GM23338 (cell line): ENCODE measurements around the gene PROSER1. TPM values are rescaled to one million over a fixed set of nuclear protein-coding genes. Genes with fewer than 3 reads are reported as not detected.

Source experiments
- ATAC-seq: fragments of 200-7000 bp; cut with Tn5 transposase; 3 replicates; pipeline ENCODE4 v1.9.1; 2020
- DNase-seq: peaks from one replicate; pipeline ENCODE4 v3.0.0-alpha.2; 2015; ENCODE audit warnings: low spot score
- H2AFZ ChIP-seq: fragments of 200-600 bp; sonication (generic); 2 replicates; pipeline ENCODE4 v1.8.0; 2016; ENCODE audit warnings: antibody characterized with exemption, mild to moderate bottlenecking, moderate library complexity
- H3F3A ChIP-seq: fragments of 200-600 bp; sonication (generic); replicated peaks from 2 replicates; pipeline ENCODE4 v1.8.0; 2017; ENCODE audit warnings: antibody characterized with exemption, mixed run types, low read depth
- H3K27ac ChIP-seq: fragments of 200-600 bp; sonication (generic); 2 replicates; pipeline ENCODE4 v1.6.1; 2016; ENCODE audit warnings: low read depth
- H3K27me3 ChIP-seq: fragments of 200-600 bp; sonication (generic); 2 replicates; pipeline ENCODE4 v1.8.0; 2016; ENCODE audit warnings: mild to moderate bottlenecking, mixed run types, moderate library complexity; ENCODE audit not compliant: insufficient read depth
- H3K36me3 ChIP-seq: fragments of 200-600 bp; sonication (generic); 2 replicates; pipeline ENCODE4 v1.8.0; 2016; ENCODE audit warnings: mild to moderate bottlenecking; ENCODE audit not compliant: insufficient read depth
- H3K4me1 ChIP-seq: fragments of 200-600 bp; sonication (generic); 2 replicates; pipeline ENCODE4 v1.8.0; 2016; ENCODE audit warnings: mild to moderate bottlenecking, moderate library complexity; ENCODE audit not compliant: insufficient read depth
- H3K4me2 ChIP-seq: fragments of 200-600 bp; sonication (generic); 2 replicates; pipeline ENCODE4 v1.7.1; 2017; ENCODE audit warnings: mixed run types
- H3K4me3 ChIP-seq: fragments of 200-600 bp; sonication (generic); 2 replicates; pipeline ENCODE4 v1.6.1; 2016; ENCODE audit warnings: mixed run types
- H3K79me2 ChIP-seq: fragments of 200-600 bp; sonication (generic); replicated peaks from 2 replicates; pipeline ENCODE4 v1.8.0; 2017; ENCODE audit warnings: mild to moderate bottlenecking; ENCODE audit not compliant: insufficient read depth
- H3K9me2 ChIP-seq: fragments of 200-600 bp; sonication (generic); 2 replicates; pipeline ENCODE4 v1.8.0; 2017; ENCODE audit not compliant: insufficient read depth
- H4K20me1 ChIP-seq: fragments of 200-600 bp; sonication (generic); replicated peaks from 2 replicates; pipeline ENCODE4 v1.8.0; 2017; ENCODE audit warnings: mild to moderate bottlenecking; ENCODE audit not compliant: insufficient read depth
- H3K27ac Mint-ChIP-seq: 2 replicates; pipeline ENCODE4 v1.8.0; 2020; ENCODE audit warnings: inconsistent platforms, mild to moderate bottlenecking, moderate library complexity, mixed read lengths
- H3K27me3 Mint-ChIP-seq: 3 replicates; pipeline ENCODE4 v1.8.0; 2022; ENCODE audit warnings: low read depth, mild to moderate bottlenecking, moderate library complexity, mixed read lengths, inconsistent platforms; ENCODE audit not compliant: insufficient read depth, poor library complexity
- H3K36me3 Mint-ChIP-seq: 3 replicates; pipeline ENCODE4 v1.8.0; 2021; ENCODE audit warnings: low read depth, mild to moderate bottlenecking, inconsistent platforms, moderate library complexity, mixed read lengths
- H3K4me1 Mint-ChIP-seq: 3 replicates; pipeline ENCODE4 v1.8.0; 2020; ENCODE audit warnings: mild to moderate bottlenecking, inconsistent platforms, mixed read lengths
- H3K4me3 Mint-ChIP-seq: 3 replicates; pipeline ENCODE4 v1.8.0; 2021; ENCODE audit warnings: moderate library complexity, mild to moderate bottlenecking, inconsistent platforms, mixed read lengths
- H3K9me3 Mint-ChIP-seq: 3 replicates; pipeline ENCODE4 v1.8.0; 2020; ENCODE audit warnings: moderate library complexity, mild to moderate bottlenecking, inconsistent platforms, mixed read lengths
- CREB1 ChIP-seq: fragments of 250-450 bp; sonication (Bioruptor Pico); IDR thresholded peaks from 2 replicates; pipeline ENCODE4 v1.5.0; 2020; ENCODE audit warnings: low read depth, mild to moderate bottlenecking, moderate library complexity
- EZH2 ChIP-seq: fragments of 200-600 bp; sonication (generic); IDR thresholded peaks from one replicate; pipeline ENCODE4 v1.8.0; 2017; ENCODE audit warnings: antibody characterized with exemption, mild to moderate bottlenecking, low read depth; ENCODE audit not compliant: unreplicated experiment
- EZH2phosphoT487 ChIP-seq: fragments of 200-600 bp; sonication (generic); IDR thresholded peaks from one replicate; pipeline ENCODE4 v1.8.1; 2018; ENCODE audit warnings: antibody characterized with exemption; ENCODE audit not compliant: unreplicated experiment
- JUNB ChIP-seq: IDR thresholded peaks from one replicate; pipeline ENCODE4 v1.6.1; 2016; ENCODE audit warnings: antibody characterized with exemption; ENCODE audit not compliant: unreplicated experiment
- NANOG ChIP-seq: IDR thresholded peaks from 2 replicates; pipeline ENCODE4 v1.6.1; 2016; ENCODE audit warnings: antibody characterized with exemption, borderline replicate concordance
- POLR2AphosphoS5 ChIP-seq: IDR thresholded peaks from 2 replicates; pipeline ENCODE4 v1.6.1; 2016; ENCODE audit warnings: antibody characterized with exemption, low read depth
- STAT1 ChIP-seq: IDR thresholded peaks from one replicate; pipeline ENCODE4 v1.6.1; 2016; ENCODE audit warnings: antibody characterized with exemption; ENCODE audit not compliant: unreplicated experiment
- ZNF114 ChIP-seq: fragments of 250-450 bp; sonication (Bioruptor Pico); IDR thresholded peaks from 2 replicates; pipeline ENCODE4 v1.5.0; 2020; ENCODE audit warnings: mild to moderate bottlenecking, moderate library complexity
- ZNF331 ChIP-seq: fragments of 250-450 bp; sonication (Bioruptor Pico); IDR thresholded peaks from 2 replicates; pipeline ENCODE4 v1.5.0; 2020; ENCODE audit warnings: low read depth, mild to moderate bottlenecking, moderate library complexity
- polyA plus RNA-seq: library from polyadenylated mRNA; unstranded; fragments of >200 nt; fragmentation: Nextera tagmentation; extraction: Ambion mirVana; gene quantifications from 2 replicates; pipeline ENCODE4 v1.2.1, GENCODE V29; 2016
- total RNA-seq: library from RNA; depleted of rRNA; stranded (reverse); fragments of >200 nt; shearing (Covaris generic); gene quantifications from 2 replicates; pipeline ENCODE4 v1.2.3, GENCODE V29; 2014
- TF ChIP-seq, protein P1 (sequence below): IDR thresholded peaks from 2 replicates; pipeline ENCODE4 v1.6.1; 2016; ENCODE audit warnings: antibody characterized with exemption
- TF ChIP-seq, protein P2 (sequence below): IDR thresholded peaks from one replicate; pipeline ENCODE4 v1.6.1; 2018; ENCODE audit warnings: antibody characterized with exemption; ENCODE audit not compliant: unreplicated experiment
- TF ChIP-seq, protein P3 (sequence below), 2 experiments: fragments of 200-600 bp in 1 of 2; sonication (generic) in 1 of 2; conservative IDR thresholded peaks; 2 replicates each; pipeline versions ENCODE4 v1.5.1 to v1.6.1; 2016 to 2017; ENCODE audit warnings: antibody characterized with exemption in 2 of 2, low read depth in 2 of 2, mild to moderate bottlenecking in 2 of 2, moderate library complexity in 1 of 2
- TF ChIP-seq, protein P4 (sequence below): fragments of 250-450 bp; sonication (Bioruptor Pico); IDR thresholded peaks from 2 replicates; pipeline ENCODE4 v1.5.0; 2020; ENCODE audit warnings: mild to moderate bottlenecking, moderate library complexity

Gene PROSER1
- total and polyA plus RNA-seq, 2 experiments from 2014 or later, result 64.9 to 116 TPM

DNA sequence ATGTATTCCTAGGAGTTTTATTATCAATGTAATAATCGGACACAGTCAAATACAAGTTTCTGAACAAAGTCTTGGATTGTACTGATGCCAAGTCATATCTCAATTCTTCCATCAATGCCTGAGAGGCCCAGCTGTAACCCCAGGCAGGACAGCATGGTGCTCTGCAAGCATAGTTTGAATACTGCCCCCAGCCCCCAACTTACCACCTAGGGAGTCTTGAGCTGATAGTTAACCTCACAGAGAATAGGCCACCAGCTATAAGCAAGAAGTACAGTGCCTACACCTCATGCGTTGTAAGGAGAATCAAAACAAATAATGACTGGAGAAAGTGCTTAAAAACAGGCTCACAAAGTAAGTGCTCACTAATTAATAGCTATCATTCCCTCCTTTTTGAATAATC lies 2.7 kb downstream of the PROSER1 start:
- H3K4me1 Mint-ChIP-seq, result peaks cover 32% of the 10 kb centered on the region
- H3K36me3 Mint-ChIP-seq, result peaks cover 26% of the 10 kb centered on the region
- peaks cover 33% of the 10 kb centered on the region; the same call in 1 of the 2 replicates for H4K20me1 ChIP-seq
- peak overlapping the region; percentile 86 for H3K4me3 ChIP-seq
- H3K27me3 ChIP-seq, result no peaks in the 10 kb centered on the region
- H3F3A ChIP-seq, result no peaks in the 10 kb centered on the region
- TF ChIP-seq EZH2, result no peak
- TF ChIP-seq, protein P1, sequence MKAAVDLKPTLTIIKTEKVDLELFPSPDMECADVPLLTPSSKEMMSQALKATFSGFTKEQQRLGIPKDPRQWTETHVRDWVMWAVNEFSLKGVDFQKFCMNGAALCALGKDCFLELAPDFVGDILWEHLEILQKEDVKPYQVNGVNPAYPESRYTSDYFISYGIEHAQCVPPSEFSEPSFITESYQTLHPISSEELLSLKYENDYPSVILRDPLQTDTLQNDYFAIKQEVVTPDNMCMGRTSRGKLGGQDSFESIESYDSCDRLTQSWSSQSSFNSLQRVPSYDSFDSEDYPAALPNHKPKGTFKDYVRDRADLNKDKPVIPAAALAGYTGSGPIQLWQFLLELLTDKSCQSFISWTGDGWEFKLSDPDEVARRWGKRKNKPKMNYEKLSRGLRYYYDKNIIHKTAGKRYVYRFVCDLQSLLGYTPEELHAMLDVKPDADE, result no peak
- TF ChIP-seq, protein P2, sequence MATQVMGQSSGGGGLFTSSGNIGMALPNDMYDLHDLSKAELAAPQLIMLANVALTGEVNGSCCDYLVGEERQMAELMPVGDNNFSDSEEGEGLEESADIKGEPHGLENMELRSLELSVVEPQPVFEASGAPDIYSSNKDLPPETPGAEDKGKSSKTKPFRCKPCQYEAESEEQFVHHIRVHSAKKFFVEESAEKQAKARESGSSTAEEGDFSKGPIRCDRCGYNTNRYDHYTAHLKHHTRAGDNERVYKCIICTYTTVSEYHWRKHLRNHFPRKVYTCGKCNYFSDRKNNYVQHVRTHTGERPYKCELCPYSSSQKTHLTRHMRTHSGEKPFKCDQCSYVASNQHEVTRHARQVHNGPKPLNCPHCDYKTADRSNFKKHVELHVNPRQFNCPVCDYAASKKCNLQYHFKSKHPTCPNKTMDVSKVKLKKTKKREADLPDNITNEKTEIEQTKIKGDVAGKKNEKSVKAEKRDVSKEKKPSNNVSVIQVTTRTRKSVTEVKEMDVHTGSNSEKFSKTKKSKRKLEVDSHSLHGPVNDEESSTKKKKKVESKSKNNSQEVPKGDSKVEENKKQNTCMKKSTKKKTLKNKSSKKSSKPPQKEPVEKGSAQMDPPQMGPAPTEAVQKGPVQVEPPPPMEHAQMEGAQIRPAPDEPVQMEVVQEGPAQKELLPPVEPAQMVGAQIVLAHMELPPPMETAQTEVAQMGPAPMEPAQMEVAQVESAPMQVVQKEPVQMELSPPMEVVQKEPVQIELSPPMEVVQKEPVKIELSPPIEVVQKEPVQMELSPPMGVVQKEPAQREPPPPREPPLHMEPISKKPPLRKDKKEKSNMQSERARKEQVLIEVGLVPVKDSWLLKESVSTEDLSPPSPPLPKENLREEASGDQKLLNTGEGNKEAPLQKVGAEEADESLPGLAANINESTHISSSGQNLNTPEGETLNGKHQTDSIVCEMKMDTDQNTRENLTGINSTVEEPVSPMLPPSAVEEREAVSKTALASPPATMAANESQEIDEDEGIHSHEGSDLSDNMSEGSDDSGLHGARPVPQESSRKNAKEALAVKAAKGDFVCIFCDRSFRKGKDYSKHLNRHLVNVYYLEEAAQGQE, result no peak
- TF ChIP-seq, protein P3, sequence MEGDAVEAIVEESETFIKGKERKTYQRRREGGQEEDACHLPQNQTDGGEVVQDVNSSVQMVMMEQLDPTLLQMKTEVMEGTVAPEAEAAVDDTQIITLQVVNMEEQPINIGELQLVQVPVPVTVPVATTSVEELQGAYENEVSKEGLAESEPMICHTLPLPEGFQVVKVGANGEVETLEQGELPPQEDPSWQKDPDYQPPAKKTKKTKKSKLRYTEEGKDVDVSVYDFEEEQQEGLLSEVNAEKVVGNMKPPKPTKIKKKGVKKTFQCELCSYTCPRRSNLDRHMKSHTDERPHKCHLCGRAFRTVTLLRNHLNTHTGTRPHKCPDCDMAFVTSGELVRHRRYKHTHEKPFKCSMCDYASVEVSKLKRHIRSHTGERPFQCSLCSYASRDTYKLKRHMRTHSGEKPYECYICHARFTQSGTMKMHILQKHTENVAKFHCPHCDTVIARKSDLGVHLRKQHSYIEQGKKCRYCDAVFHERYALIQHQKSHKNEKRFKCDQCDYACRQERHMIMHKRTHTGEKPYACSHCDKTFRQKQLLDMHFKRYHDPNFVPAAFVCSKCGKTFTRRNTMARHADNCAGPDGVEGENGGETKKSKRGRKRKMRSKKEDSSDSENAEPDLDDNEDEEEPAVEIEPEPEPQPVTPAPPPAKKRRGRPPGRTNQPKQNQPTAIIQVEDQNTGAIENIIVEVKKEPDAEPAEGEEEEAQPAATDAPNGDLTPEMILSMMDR (conservative IDR thresholded peaks at IDR 0.05; ENCODE audit: low read depth in 2 of 2), result no peak
- no peak for TF ChIP-seq NANOG
- TF ChIP-seq STAT1, result no peak
- TF ChIP-seq ZNF114 (CRISPR knock-in tag), result no peak
- TF ChIP-seq, protein P4, sequence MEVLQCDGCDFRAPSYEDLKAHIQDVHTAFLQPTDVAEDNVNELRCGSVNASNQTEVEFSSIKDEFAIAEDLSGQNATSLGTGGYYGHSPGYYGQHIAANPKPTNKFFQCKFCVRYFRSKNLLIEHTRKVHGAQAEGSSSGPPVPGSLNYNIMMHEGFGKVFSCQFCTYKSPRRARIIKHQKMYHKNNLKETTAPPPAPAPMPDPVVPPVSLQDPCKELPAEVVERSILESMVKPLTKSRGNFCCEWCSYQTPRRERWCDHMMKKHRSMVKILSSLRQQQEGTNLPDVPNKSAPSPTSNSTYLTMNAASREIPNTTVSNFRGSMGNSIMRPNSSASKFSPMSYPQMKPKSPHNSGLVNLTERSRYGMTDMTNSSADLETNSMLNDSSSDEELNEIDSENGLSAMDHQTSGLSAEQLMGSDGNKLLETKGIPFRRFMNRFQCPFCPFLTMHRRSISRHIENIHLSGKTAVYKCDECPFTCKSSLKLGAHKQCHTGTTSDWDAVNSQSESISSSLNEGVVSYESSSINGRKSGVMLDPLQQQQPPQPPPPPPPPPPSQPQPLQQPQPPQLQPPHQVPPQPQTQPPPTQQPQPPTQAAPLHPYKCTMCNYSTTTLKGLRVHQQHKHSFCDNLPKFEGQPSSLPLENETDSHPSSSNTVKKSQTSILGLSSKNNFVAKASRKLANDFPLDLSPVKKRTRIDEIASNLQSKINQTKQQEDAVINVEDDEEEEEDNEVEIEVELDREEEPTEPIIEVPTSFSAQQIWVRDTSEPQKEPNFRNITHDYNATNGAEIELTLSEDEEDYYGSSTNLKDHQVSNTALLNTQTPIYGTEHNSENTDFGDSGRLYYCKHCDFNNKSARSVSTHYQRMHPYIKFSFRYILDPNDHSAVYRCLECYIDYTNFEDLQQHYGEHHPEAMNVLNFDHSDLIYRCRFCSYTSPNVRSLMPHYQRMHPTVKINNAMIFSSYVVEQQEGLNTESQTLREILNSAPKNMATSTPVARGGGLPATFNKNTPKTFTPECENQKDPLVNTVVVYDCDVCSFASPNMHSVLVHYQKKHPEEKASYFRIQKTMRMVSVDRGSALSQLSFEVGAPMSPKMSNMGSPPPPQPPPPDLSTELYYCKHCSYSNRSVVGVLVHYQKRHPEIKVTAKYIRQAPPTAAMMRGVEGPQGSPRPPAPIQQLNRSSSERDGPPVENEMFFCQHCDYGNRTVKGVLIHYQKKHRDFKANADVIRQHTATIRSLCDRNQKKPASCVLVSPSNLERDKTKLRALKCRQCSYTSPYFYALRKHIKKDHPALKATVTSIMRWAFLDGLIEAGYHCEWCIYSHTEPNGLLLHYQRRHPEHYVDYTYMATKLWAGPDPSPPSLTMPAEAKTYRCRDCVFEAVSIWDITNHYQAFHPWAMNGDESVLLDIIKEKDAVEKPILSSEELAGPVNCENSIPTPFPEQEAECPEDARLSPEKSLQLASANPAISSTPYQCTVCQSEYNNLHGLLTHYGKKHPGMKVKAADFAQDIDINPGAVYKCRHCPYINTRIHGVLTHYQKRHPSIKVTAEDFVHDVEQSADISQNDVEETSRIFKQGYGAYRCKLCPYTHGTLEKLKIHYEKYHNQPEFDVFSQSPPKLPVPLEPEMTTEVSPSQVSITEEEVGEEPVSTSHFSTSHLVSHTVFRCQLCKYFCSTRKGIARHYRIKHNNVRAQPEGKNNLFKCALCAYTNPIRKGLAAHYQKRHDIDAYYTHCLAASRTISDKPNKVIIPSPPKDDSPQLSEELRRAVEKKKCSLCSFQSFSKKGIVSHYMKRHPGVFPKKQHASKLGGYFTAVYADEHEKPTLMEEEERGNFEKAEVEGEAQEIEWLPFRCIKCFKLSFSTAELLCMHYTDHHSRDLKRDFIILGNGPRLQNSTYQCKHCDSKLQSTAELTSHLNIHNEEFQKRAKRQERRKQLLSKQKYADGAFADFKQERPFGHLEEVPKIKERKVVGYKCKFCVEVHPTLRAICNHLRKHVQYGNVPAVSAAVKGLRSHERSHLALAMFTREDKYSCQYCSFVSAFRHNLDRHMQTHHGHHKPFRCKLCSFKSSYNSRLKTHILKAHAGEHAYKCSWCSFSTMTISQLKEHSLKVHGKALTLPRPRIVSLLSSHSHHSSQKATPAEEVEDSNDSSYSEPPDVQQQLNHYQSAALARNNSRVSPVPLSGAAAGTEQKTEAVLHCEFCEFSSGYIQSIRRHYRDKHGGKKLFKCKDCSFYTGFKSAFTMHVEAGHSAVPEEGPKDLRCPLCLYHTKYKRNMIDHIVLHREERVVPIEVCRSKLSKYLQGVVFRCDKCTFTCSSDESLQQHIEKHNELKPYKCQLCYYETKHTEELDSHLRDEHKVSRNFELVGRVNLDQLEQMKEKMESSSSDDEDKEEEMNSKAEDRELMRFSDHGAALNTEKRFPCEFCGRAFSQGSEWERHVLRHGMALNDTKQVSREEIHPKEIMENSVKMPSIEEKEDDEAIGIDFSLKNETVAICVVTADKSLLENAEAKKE (CRISPR knock-in tag), result no peak
- no peak for TF ChIP-seq ZNF331
- TF ChIP-seq CREB1 (CRISPR knock-in tag), result no peak
- TF ChIP-seq EZH2phosphoT487, result no peak
- TF ChIP-seq POLR2AphosphoS5, result no peak
- no peak for TF ChIP-seq JUNB
- no peak overlapping the region for H3K27ac ChIP-seq
- no peaks in the 10 kb centered on the region for H3K36me3 ChIP-seq
- H3K27me3 Mint-ChIP-seq, result peaks cover 2% of the 10 kb centered on the region
- H3K27ac Mint-ChIP-seq, result no peak overlapping the region
- DNase-seq (peak; percentile 31), ATAC-seq (peak; percentile 10)
- peaks cover 19% of the 10 kb centered on the region for H3K4me1 ChIP-seq
- H3K9me3 Mint-ChIP-seq, result no peaks in the 10 kb centered on the region
- peak overlapping the region; percentile 93 for H3K4me3 Mint-ChIP-seq
- no peak overlapping the region for H2AFZ ChIP-seq
- H3K9me2 ChIP-seq, result no peaks in the 10 kb centered on the region
- peak overlapping the region; percentile 76 for H3K4me2 ChIP-seq
- peaks cover 81% of the 10 kb centered on the region for H3K79me2 ChIP-seq
